ENCODE results near the gene ABCA4. TPM values are rescaled to one million over a fixed set of nuclear protein-coding genes. Genes with fewer than 3 reads are reported as not detected.

ABCA4 gene
- total RNA-seq, 1 experiment from 2014 or later, result 0.29 TPM

DNA sequence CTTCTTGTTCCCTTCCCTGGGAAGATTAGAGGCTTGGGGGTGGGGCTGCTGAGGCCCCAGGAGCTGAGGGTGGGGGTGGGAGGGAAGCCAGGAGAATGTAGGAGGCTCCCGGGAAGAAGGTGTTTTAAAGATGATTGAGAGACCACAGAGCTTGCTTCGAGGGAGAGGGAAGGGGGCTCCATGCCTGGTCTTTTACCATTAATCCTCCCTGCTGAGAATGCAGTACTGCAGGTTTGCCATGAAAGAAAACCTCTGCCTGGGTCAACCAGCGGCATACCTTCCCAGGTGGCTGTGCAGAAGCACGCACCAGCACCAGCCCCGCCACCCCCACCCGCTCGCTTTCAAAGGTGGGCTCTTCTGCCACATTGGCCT lies 15.4 kb downstream of the ABCA4 start:
- Histone ChIP-seq H3K9me2 (replicated peaks; ENCODE audit: low read length) (no peaks in the 10 kb centered on the region), H3K4me3 (ENCODE audit: low read length) (no peak overlapping the region), H3K9ac (ENCODE audit: low read length) (no peak overlapping the region), H2AFZ (ENCODE audit: low read length) (no peak overlapping the region), H3K27ac (ENCODE audit: low read length) (no peak overlapping the region), H3K27me3 (ENCODE audit: low read length) (no peaks in the 10 kb centered on the region), H3K79me2 (ENCODE audit: low read length) (no peaks in the 10 kb centered on the region), H3K4me2 (ENCODE audit: low read length) (no peak overlapping the region), H3K9me3 (ENCODE audit: low read length) (no peaks in the 10 kb centered on the region), H3F3A (ENCODE audit: low read length, unreplicated experiment) (no peaks in the 10 kb centered on the region), H3K36me3 (ENCODE audit: low read depth, low read length) (no peaks in the 10 kb centered on the region), H3K4me1 (ENCODE audit: insufficient read depth, low read length) (no peaks in the 10 kb centered on the region), H4K20me1 (ENCODE audit: low read length) (no peaks in the 10 kb centered on the region)
- intact Hi-C loops (cut with micrococcal nuclease), result no loop called here
- ATAC-seq (no peak), DNase-seq (no peak)
- no peak for TF ChIP-seq EZH2phosphoT487 (IDR thresholded peaks at IDR 0.05; ENCODE audit: borderline replicate concordance, low read length)
- no peak for TF ChIP-seq EZH2 (IDR thresholded peaks at IDR 0.05; ENCODE audit: low read length, unreplicated experiment)
- TF ChIP-seq, protein P1, sequence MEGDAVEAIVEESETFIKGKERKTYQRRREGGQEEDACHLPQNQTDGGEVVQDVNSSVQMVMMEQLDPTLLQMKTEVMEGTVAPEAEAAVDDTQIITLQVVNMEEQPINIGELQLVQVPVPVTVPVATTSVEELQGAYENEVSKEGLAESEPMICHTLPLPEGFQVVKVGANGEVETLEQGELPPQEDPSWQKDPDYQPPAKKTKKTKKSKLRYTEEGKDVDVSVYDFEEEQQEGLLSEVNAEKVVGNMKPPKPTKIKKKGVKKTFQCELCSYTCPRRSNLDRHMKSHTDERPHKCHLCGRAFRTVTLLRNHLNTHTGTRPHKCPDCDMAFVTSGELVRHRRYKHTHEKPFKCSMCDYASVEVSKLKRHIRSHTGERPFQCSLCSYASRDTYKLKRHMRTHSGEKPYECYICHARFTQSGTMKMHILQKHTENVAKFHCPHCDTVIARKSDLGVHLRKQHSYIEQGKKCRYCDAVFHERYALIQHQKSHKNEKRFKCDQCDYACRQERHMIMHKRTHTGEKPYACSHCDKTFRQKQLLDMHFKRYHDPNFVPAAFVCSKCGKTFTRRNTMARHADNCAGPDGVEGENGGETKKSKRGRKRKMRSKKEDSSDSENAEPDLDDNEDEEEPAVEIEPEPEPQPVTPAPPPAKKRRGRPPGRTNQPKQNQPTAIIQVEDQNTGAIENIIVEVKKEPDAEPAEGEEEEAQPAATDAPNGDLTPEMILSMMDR (conservative IDR thresholded peaks at IDR 0.05; ENCODE audit: low read depth, low read length), result no peak
- BruUV-seq (replicated peaks), result no TSS peak
- ChIA-PET CTCF (no interaction called here), POLR2A (ENCODE audit: unreplicated experiment) (no interaction called here)

DNA sequence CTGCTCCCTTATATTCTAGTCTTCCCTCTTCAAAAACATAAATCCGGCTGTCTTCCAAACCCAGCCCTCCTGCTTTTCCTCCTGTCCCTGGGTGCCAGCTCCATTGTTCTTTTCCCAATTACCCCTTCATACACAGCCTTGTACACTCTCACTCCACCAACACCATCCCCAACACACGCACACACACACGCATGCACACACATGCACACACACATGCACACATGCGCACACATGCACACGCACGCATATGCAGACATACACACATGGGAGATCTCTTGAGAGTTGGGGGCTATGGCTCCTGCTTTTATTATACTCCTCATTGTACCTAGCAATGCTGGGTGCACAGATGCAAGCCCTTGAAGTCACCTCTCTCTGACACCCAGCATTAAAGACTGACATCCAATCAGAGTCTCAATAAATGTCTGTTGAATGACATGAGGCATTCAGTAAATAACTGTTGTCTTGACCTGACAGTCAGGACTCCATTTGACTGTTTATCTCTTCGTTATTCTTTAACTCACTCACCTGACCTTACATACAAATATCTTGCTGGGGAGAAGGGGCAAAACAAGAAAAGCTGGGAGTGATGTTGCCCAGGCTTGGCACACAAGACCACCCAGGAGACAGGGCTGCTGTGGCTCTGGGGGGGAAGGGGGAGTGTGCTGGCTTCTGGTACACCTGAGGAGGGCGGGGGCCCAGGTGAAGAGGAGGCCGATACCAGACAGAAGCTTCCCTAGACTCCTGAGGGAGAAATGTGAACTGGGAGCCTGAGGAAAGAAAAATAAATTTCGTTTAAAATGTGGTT lies 16.0 kb downstream of the ABCA4 start:
- H3K27me3 ChIP-seq (ENCODE audit: low read length), result no peaks in the 10 kb centered on the region
- ChIA-PET POLR2A (ENCODE audit: unreplicated experiment) (no interaction called here), CTCF (no interaction called here)
- no peaks in the 10 kb centered on the region for H3F3A ChIP-seq (ENCODE audit: low read length, unreplicated experiment)
- H4K20me1 ChIP-seq (ENCODE audit: low read length), result no peaks in the 10 kb centered on the region
- H2AFZ ChIP-seq (ENCODE audit: low read length), result no peak overlapping the region
- no peak overlapping the region for H3K4me2 ChIP-seq (ENCODE audit: low read length)
- TF ChIP-seq EZH2phosphoT487 (IDR thresholded peaks at IDR 0.05; ENCODE audit: borderline replicate concordance, low read length), result no peak
- TF ChIP-seq, protein P1 (conservative IDR thresholded peaks at IDR 0.05; ENCODE audit: low read depth, low read length), result no peak
- no peak for TF ChIP-seq EZH2 (IDR thresholded peaks at IDR 0.05; ENCODE audit: low read length, unreplicated experiment)
- H3K4me3 ChIP-seq (ENCODE audit: low read length), result no peak overlapping the region
- H3K79me2 ChIP-seq (ENCODE audit: low read length), result no peaks in the 10 kb centered on the region
- intact Hi-C loops (cut with micrococcal nuclease), result no loop called here
- no TSS peak for BruUV-seq (replicated peaks)
- no peak overlapping the region for H3K9ac ChIP-seq (ENCODE audit: low read length)
- H3K36me3 ChIP-seq (ENCODE audit: low read depth, low read length), result no peaks in the 10 kb centered on the region
- H3K4me1 ChIP-seq (ENCODE audit: insufficient read depth, low read length), result no peaks in the 10 kb centered on the region
- no peaks in the 10 kb centered on the region for H3K9me3 ChIP-seq (ENCODE audit: low read length)
- DNase-seq (no peak), ATAC-seq (no peak)
- H3K9me2 ChIP-seq (replicated peaks; ENCODE audit: low read length), result no peaks in the 10 kb centered on the region
- no peak overlapping the region for H3K27ac ChIP-seq (ENCODE audit: low read length)

DNA sequence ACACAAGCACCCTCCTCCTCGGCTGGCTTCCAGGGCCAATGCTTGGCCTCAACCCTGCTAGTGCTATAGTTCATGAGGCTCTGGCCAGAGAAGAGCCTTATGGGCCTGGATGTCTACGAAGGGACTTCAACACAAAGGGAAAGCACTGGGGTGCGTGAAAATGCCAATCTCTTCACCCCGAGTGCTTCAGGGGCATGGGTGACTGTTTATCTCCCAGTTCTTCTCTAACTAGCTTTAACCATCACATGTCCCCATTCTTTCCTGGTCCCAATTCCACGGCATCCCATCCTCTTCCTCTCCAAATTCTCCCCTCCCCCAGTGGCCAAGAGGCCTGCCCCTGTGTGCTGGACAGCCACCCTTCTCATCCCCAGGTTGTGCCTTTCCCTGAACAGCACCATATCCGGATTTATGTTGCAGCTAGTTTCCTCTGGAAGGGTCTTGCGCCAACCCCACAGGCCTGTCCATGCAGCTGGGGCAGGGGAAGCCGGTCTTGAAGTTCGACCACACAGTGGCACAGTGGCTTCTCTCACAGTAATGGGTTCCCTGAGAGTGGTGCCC lies 16.7 kb downstream of the ABCA4 start:
- Histone ChIP-seq H3K36me3 (ENCODE audit: low read depth, low read length) (no peaks in the 10 kb centered on the region), H3F3A (ENCODE audit: low read length, unreplicated experiment) (no peaks in the 10 kb centered on the region), H3K27ac (ENCODE audit: low read length) (no peak overlapping the region), H3K9ac (ENCODE audit: low read length) (no peak overlapping the region), H3K9me2 (replicated peaks; ENCODE audit: low read length) (no peaks in the 10 kb centered on the region), H3K79me2 (ENCODE audit: low read length) (no peaks in the 10 kb centered on the region), H4K20me1 (ENCODE audit: low read length) (no peaks in the 10 kb centered on the region), H2AFZ (ENCODE audit: low read length) (no peak overlapping the region), H3K4me3 (ENCODE audit: low read length) (no peak overlapping the region), H3K9me3 (ENCODE audit: low read length) (no peaks in the 10 kb centered on the region), H3K4me2 (ENCODE audit: low read length) (no peak overlapping the region), H3K27me3 (ENCODE audit: low read length) (no peaks in the 10 kb centered on the region), H3K4me1 (ENCODE audit: insufficient read depth, low read length) (no peaks in the 10 kb centered on the region)
- ATAC-seq (no peak), DNase-seq (no peak)
- BruUV-seq (replicated peaks), result no TSS peak
- TF ChIP-seq EZH2phosphoT487 (IDR thresholded peaks at IDR 0.05; ENCODE audit: borderline replicate concordance, low read length), result no peak
- TF ChIP-seq EZH2 (IDR thresholded peaks at IDR 0.05; ENCODE audit: low read length, unreplicated experiment), result no peak
- TF ChIP-seq, protein P1 (conservative IDR thresholded peaks at IDR 0.05; ENCODE audit: low read depth, low read length), result no peak
- ChIA-PET CTCF (no interaction called here), POLR2A (ENCODE audit: unreplicated experiment) (no interaction called here)
- intact Hi-C loops (cut with micrococcal nuclease), result no loop called here
